ENCODE data around the gene RAB8B.

- no peak for TF ChIP-seq SIN3A (IDR thresholded peaks at IDR 0.05; ENCODE audit: borderline replicate concordance, insufficient read depth, low read length)
- TF ChIP-seq REST (IDR thresholded peaks at IDR 0.05; ENCODE audit: insufficient read depth in 1 of 2, low read depth in 2 of 2, low read length in 2 of 2), result no peak
- no peak for TF ChIP-seq POLR2AphosphoS5 (IDR thresholded peaks at IDR 0.05; ENCODE audit: low read depth, low read length)
Measured at GRCh38 chr15:63250312-63250965, 61.0 kb downstream of the RAB8B start.
